Measurements from ENCODE around the gene MYBPC2.

- TF ChIP-seq EZH2 (IDR thresholded peaks at IDR 0.05) (no peak), POLR2AphosphoS5 (IDR thresholded peaks at IDR 0.05; ENCODE audit: borderline replicate concordance, low read depth, low read length) (no peak)
These were observed 15.1 kb downstream of the MYBPC2 start for GRCh38 chr19:50447750-50448149.

Data from SK-N-MC (cell line).